AML-193 (cell line): ENCODE data around the gene KCMF1.
"Not testable (repeated sequence)": the region's sequence is repeated elsewhere in the genome, so short reads cannot be mapped to it uniquely, and the experiment has no call there.

ENCODE experiments used
- DNase-seq, 2 experiments: peaks; one replicate each; lab custom pipeline; 2025; lab: John Stamatoyannopoulos, UW

KCMF1 gene

DNA sequence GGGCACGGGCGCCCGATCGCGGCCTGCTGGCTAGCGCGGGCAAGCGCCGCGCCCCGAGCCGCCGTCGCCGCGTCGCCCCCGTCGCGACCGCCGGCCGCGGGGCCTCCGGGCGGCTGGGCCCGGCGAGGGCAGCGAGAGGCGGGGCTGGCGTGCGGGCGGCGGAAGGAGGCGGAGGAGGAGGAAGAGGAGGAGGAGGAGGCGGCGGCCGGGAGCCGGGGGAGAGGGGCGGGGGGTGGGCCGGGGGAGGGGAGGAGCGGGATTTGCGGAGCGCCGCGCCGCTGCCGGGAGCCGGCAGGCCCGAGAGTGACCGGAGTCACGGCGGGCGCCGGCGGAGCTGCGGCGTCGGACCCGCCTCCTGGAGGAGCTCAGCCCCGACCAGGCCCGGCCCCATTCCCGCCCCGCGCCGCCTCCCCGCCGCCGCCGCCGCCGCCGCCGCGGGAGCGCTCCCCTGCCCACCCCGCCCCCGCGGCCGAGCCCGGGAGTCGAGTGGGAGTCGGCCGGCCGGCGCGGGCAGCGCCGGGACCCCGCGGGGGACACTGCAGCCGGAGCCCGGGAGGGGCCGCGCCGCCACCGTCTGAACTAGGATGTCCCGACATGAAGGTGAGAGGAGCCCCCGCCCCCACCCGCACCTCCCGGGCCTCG lies at the start of gene KCMF1:
KCMF1 (plus strand) TSS at position 294 of the 642 bp plus-strand sequence; CDS start at position 585, 291 bp downstream.
- peak; percentile 25 to 44 for DNase-seq

DNA sequence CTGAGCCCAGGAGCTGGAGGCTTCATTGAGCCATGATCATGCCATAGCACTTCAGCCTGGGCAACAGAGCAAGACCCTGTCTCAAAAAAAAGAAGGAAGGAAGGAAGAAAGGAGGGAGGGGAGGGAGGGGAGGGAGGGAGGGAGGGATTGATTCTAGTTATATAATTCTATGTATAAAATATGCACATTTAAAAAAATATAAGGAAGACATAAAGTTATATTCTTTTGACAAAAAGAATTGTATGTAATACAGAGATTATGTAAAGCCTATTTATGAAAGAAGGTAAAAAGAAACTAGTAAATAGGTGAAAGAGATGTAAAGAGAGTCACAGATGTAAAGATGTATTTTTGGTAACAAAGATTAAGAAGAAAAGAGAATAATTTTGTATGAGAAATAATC lies 48.0 kb upstream of the KCMF1 start:
- DNase-seq, result no peak

DNA sequence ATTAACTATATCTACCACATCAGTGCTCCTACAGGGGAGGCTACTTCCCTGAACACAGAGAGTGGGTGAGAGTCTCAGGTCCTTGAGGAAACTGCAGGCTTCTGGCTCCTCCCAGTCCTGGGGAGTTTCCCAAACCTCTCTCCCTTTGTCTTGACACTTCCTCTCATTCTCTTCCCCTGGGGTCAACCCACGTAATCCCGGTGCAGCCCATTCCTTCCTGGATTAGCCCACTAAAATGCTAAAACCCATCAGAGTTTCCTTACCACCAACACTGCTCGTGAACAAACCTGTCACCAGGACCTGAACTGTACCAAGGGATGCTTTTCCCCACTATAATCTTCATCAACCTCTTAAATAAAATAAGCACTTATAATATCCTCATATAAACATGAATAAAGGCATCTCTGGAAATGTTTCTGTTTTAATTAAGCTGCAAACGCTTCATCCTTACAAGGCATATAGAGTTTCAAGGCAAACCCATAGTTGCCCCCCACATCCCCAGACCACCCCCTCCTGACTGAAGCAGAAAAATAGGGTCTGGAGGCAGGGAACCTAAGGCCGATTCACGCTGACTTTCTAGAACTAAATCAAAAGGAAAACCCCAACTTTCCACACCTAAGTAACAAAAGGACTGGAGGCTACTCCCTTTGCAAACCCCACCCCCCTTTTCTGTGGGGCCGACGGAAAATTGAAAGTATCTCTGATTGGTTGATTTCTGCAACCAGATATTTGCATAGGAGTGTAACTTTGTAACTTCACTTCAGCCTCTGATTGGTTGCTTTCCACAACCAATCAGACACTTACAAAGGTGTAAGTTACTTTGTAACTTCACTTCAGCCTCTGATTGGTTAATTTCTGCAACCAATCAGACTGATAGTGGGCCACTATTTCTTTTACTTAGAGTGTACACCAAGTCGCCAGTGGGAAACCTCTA lies 46.5 kb upstream of the KCMF1 start:
- no peak for DNase-seq

DNA sequence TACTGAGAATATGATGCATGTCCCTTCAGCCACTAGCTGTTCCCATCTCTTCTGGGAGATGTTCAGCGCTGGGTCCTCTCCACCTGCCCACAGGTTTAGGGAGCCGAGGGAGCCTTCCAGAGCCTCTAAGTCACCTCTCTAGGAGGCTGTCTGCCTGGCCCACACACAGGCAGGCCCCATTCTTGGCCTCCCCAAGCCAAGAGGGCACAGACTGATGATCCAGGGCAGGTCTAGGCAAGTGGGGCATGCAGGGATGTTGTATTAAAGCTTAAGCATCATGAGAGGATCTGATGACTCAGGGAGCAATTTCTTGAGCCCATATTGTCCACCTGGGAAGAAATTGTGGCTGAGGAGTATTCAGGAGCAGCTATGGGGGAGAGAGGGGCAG lies 45.6 kb upstream of the KCMF1 start:
- no peak for DNase-seq

DNA sequence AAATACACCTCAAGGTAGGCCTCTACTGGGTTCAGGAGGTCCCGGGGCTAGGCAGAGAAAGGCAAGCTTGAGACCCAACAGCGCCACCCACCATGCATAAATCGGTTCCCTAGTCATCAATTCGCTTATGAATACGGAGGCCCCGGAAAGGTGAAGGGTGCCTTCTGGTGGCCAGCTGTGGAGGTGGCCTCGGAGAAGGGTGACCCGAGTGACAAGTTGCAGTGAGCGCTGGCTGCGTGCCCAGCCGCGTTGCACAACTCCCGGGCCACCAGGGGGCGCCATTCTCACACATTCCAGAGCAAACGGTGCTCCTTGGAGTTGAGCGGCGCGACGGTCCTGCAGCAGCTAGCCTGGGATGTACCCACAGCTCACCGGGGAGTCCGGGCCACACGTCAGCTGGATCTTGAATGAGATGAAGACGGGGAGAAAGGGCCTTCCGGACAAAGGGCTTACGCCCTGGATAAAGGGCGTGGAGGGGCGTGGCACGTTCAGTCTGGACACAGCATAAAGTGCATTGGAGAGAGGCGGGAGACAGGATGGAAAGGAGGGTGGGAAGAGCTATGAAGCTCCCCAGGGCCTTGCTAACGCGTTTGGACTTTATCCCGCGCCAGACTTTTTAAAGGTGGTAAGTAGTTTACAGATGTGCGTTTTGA lies 45.1 kb upstream of the KCMF1 start:
- peak; percentile 93 to 97 for DNase-seq

DNA sequence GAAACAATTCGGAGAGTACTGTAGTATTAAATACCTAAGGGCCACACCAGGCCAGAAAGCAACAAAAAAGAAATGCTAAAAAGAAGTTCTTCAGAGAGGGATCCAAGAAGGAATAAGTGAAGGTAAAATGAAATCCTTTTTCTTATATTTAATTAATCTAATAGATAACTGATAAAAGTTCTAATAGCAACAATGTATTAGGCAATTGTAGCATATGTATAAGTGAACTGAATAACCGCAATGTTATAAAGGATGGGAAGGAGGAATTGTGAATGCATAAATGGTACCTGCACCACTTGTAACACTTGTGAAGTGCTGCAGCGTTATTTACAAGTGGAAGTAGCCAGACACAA lies 43.7 kb upstream of the KCMF1 start:
- no peak for DNase-seq

DNA sequence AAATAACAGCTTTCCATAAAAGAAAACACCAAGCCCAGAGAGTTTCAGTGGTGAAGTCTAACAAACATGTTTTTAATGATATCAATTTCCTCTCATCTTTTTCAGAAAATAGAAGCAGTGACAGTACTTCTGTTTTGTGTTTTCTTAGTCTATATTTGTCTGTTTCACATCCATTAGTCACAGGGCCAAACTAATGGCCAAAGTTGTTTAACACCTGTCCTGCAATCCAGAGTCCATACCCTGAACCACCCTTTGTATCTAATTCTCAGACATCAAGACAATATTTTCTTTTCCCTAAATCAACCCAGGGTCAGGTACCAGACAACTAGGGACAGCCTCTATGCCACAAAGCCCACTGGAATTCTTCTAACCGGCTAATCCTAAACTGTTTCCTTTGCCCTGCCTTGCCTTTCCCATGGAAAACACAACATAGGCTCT lies 39.6 kb upstream of the KCMF1 start:
- no peak for DNase-seq

DNA sequence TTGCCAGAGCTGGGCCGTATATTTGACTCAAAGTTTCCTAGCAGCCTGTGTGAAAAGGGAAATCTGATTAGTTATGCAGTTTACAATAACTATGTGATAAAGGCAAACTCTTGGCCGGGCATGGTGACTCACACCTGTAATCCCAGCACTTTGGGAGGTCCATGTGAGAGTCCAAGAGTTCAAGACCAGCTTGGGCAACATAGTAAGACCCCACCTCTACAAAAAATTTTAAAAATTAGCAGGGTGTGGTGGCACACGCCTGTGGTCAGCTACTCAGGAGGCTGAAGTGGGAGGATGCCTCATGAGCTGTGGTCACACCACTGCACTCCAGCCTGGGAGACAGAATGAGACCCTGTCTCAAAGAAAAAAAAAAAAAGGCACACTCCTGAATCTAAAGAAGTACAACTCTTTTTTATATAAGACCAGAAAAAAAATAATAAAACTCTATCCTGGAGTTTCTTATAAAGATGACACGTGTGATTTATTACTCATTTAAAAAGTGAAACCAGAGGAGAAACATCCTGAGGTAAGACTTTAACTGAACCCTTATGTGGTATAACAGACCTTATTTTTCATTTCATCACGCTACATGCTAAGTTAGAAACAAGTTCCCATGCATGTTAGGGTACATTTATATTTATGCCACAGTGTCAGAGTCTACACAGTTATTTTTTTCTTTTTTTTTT lies 32.6 kb upstream of the KCMF1 start:
- DNase-seq, result no peak

DNA sequence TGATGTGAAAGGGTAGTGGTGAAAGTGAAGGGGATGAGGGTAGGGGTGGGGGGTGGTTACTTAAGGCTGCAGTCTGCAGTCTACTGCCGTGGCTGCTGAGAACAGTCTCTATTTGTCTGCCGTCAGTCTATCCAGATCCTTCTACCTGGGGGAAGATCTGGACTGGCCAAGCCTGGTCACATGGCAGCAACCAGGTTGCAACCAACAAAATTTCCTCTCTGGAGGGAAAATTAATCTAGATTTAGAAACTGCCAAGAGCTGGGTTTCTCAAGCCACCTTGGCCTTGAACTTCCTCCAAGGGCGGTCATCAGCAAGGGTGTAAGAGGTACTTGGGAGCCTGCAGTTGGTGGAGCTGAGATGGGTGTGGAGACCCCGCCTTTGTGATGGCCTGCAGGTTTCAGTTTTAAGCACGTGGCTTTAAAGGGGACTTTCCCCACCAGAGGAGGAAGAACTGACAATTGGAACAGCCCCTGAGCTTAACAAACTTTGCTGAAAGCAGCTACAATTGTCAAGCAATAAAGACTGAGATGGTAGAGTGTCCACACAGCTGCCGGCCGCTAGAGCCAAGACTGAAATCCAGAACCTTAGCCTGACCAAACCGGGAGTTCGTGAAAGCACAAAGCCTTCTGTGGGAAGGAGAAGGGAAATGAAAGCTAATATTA lies 31.4 kb upstream of the KCMF1 start:
- peak in 1 of 2 experiments; percentile 16 for DNase-seq

DNA sequence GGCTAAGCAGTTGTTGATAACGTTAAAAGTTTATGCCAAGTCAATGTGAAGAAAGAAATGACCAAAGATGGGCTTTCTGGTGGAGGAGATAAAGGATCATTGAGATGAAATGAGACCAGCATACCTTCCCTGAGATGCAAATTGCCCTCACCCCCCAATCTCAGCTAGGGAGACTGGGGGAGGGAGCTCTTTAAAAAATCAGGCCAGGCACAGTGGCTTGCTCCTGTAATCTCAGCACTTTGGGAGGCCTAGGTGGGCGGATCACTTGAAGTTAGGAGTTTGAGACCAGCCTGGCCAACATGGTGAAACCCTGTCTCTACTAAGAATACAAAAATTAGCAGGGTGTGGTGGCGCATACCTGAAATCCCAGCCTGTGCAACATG lies 30.9 kb upstream of the KCMF1 start:
- DNase-seq, result no peak

DNA sequence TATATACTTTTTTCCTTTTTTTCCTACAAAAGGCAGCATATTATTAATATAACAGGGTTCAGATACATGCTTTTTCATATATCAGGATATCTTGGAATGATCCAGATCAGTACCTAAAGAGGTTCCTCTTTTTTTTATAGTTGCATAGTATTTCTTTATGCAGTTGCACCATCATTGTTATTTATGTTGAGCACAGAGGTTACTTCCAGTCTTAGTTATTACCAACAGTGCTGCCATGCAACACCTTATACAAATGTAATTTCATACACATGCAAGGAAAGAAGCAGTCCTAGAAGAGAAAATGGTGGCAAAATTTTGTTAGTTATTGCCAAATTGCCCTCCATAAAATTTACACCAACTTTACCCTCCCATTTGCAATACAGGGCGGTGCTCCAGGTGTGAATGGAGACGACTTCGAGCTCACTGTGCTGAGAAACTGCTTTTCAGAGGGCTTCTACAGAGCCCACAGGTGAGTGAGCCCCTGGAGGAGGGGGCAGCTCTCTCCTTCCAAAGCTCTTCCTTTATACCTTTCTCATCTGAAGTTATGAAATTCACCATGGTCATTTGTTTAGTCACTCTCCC lies 30.0 kb upstream of the KCMF1 start:
- DNase-seq, result peak; percentile 75 to 82

DNA sequence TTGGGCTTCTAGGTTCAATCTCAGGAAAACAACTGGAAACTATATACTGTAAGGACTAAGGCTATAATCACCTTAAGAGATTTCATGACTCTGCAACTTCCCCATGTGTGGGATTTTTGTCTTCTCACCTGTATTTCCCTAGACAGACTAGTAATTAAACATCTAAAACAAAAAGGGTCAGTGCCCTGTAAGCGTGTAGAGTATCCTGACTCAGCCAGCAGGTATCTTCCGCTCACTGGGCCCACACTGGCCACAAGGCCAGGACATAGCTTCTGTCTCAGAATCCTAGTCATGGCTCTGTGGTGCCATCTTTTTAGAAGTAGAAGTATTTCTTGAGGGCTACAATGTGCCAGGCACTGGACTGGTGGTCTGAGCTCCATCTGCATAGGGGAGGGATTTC lies 28.8 kb upstream of the KCMF1 start:
- DNase-seq, result no peak

DNA sequence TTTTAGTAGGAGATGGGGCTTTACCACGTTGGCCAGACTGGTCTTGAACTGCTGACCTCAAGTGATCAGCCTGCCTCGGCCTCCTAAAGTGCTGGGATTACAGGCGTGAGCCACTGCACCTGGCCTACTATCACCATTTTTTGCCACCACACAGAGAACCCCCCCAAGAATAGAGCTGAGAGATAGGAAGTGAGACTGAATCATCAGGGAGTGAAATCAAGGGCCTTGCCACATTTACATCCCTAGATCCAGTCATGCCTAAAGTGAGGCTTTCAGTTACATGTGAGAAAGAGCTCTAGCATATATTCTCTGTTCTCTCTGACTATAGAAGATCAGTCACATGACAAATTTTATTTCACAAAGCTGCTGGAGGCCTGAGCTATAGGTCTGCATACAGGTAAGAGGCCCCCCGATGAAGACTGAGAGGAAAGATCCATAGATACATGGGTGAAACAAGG lies 28.0 kb upstream of the KCMF1 start:
- no peak for DNase-seq

DNA sequence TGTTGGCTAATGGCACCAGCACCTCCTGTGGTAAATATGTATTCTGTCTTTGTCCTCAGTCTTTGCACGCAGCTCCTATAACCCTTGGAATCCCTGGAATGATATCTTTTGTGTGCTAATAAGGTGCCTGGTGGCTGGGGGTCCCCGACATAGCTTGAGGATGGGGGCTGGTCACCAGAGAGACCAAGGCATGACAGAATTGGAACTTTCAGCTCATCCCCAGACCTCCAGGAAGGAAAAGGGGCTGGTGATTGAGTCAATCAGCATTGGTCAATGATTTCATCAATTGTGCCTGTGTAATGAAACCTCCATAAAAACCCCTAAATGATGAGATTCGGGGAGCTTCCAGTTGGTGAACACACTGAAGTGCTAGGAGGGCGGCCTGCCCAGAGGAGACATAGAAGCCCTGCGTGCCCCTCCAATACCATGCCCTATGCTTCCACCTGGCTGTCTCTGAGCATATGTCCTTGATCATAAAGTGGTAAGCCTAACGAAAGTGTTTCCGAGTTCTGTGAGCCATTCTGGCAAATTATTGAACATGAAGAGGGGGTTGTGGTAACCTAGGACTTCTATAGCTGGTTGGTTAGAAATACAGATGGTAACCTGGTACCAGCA lies 26.6 kb upstream of the KCMF1 start:
- no peak for DNase-seq

DNA sequence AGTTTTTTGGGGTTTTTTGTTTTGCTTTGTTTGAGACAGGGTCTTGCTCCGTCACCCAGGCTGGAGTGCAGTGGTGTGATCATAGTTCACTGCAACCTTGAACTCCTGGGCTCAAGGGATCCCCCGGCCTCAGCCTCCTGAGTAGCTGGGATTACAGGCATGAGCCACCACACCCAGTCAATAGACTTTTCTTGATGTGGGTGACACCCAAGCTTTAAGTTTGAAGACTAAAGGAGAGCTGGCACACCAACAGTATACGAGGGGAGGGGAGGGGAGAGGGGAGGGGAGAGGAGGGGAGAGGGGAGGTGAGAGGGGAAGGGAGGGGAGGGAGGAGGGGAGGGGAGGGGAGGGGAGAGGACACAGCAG lies 25.1 kb upstream of the KCMF1 start:
- DNase-seq, result not testable (repeated sequence)

DNA sequence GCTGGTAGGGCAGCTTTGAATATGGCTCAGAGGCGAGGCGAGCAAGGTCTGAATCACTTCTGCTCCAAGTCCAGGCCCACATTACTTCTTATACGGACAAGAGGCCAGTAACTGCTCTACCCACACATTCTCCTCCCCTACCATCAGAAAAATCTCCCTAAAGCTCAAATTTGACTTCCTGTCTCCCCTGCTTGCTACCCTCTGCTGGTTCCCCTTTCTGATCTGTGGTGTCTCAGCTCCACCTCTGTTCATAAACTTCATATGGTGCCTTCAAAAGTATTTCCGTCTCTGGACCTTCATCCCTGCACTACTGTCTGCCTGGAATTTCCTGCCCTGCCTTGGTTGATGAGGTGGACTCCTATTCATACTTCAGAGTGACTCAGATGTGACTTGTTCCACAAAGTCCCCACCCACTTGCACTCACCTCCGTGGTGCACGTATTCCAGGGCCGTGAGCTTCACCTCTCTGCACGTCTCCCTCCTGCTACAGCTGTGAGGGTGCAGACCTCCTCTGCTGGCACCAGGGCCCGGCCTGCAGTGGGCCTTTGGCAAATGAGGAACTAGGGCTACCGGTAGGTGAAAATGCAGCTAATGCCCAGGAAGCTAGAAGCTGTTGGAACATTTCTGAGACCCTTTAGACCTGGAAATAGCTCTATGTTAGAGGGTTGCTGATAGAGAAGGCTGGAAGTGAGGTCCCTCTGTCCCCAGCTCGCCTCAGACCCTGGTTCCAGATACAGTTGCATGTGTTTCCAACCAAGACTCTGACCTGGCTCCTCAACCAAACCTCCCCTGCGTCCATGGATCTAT lies 24.6 kb upstream of the KCMF1 start:
- DNase-seq, result peak; percentile 79 to 80

DNA sequence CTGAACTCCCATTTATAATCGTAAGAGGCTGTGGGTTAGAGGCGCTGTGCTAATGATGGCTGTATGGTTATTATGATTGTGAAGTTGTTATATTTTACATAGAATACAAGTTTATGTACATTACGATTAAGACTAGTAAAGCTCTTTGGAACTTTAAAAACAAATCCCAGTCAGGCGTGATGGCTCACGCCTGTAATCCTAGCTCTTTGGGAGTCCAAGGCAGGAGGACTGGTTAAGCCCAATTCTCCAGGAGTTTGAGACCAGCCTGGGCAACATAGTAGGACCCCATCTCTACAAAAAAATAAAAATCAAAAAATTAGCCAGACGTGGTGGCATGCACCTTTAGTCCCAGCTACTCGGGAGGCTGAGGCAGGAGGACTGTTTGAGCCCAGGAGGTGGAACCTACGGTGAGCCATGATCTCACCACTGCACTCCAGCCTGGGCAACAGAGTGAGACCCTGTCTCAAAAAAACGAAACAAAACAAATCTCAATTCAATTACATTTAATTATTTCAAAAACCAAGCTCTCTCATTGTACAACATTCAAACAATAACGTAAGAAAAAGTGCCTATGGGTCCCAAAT lies 23.9 kb upstream of the KCMF1 start:
- no peak for DNase-seq

DNA sequence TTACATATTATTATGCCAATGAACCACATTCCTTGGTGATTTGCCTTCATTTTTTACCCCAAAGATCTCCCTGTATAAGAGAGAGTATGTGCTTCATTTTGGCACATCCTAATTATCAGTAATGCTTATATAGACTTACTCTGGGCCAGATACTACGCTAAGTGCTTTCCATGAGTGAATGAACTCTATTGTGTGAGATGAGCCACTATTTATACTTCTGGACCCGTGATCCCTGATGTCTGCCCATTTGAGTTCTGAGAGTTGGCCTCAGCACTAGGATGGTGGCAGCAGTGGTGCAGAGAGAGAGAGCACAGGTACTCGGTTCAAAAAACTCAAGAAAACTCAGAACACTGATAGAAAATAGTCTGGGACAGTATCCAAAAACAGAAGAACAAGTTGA lies 17.4 kb upstream of the KCMF1 start:
- no peak for DNase-seq

DNA sequence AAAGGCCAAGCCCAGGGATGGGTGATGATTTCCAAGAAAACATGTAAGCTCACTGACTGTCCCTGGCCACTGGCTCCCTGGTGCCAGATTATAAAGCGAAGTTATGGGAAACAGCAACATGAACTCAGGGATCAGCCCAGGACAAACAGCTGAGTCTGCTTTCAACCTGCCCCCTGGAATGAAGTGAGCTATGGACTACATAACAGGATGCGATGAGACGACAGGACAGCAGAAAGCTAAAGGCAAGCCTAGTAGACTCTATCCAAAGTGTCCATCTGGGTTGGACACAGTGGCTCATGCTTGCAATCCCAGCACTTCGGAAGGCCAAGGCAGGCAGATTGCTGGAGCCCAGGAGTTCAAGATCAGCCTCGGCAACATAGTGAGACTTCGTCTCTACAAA lies 16.6 kb upstream of the KCMF1 start:
- no peak for DNase-seq
